GM18499 (cell line): ENCODE results near the gene KRTAP10-8.
"Not testable (repeated sequence)": the region's sequence is repeated elsewhere in the genome, so short reads cannot be mapped to it uniquely, and the experiment has no call there.

Source experiments
- ATAC-seq: cut with Tn5 transposase; IDR thresholded peaks from one replicate; pipeline ENCODE4 v1.9.1; 2021; ENCODE audit warnings: moderate number of reproducible peaks; ENCODE audit not compliant: insufficient read depth, unreplicated experiment

KRTAP10-8 gene

GRCh38 chr21:44615466-44615865 is 3.6 kb downstream of the KRTAP10-8 start:
- no peak for ATAC-seq

GRCh38 chr21:44615911-44616590 is 4.2 kb downstream of the KRTAP10-8 start:
- no peak for ATAC-seq

- ATAC-seq, result no peak
Observed at GRCh38 chr21:44616591-44616926, 4.7 kb downstream of the KRTAP10-8 start.

GRCh38 chr21:44617071-44617501 is 5.2 kb downstream of the KRTAP10-8 start:
- no peak for ATAC-seq

- ATAC-seq, result no peak
Observed at GRCh38 chr21:44618504-44618903, 6.6 kb downstream of the KRTAP10-8 start.

- ATAC-seq, result no peak
Observed at GRCh38 chr21:44618909-44619308, 7.0 kb downstream of the KRTAP10-8 start.

GRCh38 chr21:44619886-44620285 is 8.0 kb downstream of the KRTAP10-8 start:
- no peak for ATAC-seq

GRCh38 chr21:44623575-44623974 is 11.7 kb downstream of the KRTAP10-8 start:
- ATAC-seq, result no peak

GRCh38 chr21:44625756-44626155 is 13.9 kb downstream of the KRTAP10-8 start:
- no peak for ATAC-seq

- no peak for ATAC-seq
Observed at GRCh38 chr21:44626262-44626661, 14.4 kb downstream of the KRTAP10-8 start.

- ATAC-seq, result no peak
Observed at GRCh38 chr21:44626673-44627143, 14.8 kb downstream of the KRTAP10-8 start, which contains the start of gene KRTAP10-9. Gene KRTAP10-9, plus strand, starts transcription at chr21:44627093. Its CDS starts 79 bp downstream, at chr21:44627172.

GRCh38 chr21:44627181-44627822 is 15.4 kb downstream of the KRTAP10-8 start:
- ATAC-seq, result not testable (repeated sequence)

GRCh38 chr21:44627831-44628233 is 16.0 kb downstream of the KRTAP10-8 start:
- ATAC-seq, result not testable (repeated sequence)

- ATAC-seq, result no peak
Observed at GRCh38 chr21:44628707-44629391, 17.0 kb downstream of the KRTAP10-8 start.

GRCh38 chr21:44630440-44630839 is 18.6 kb downstream of the KRTAP10-8 start:
- ATAC-seq, result no peak

GRCh38 chr21:44632067-44632466 is 20.2 kb downstream of the KRTAP10-8 start:
- ATAC-seq, result no peak

- ATAC-seq, result no peak
Observed at GRCh38 chr21:44636209-44637017, 24.5 kb downstream of the KRTAP10-8 start.

GRCh38 chr21:44637018-44637850 is 25.4 kb downstream of the KRTAP10-8 start, which contains the start of gene KRTAP10-10:
Gene KRTAP10-10, plus strand, starts transcription at chr21:44637356. Its CDS starts 62 bp downstream, at chr21:44637418.
- no peak for ATAC-seq

GRCh38 chr21:44637851-44638348 is 26.0 kb downstream of the KRTAP10-8 start:
- not testable (repeated sequence) for ATAC-seq
